H9 (cell line): ENCODE measurements around the gene MEGF8. TPM values are rescaled to one million over a fixed set of nuclear protein-coding genes. Genes with fewer than 3 reads are reported as not detected.

Experiments used
- DNase-seq: peaks from one replicate; pipeline ENCODE4 v3.0.0-alpha.2; 2017
- H2AFZ ChIP-seq: one replicate; pipeline ENCODE4 v1.6.1; 2013; ENCODE audit warnings: mild to moderate bottlenecking, low read length, control low read depth, moderate library complexity
- H2AK5ac ChIP-seq: 2 replicates; pipeline ENCODE4 v1.6.1; 2013; ENCODE audit warnings: low read length, control low read depth, mixed read lengths; ENCODE audit not compliant: insufficient read length
- H2BK120ac ChIP-seq: one replicate; pipeline ENCODE4 v1.6.1; 2013; ENCODE audit warnings: low read depth, mild to moderate bottlenecking, low read length, control low read depth, inconsistent platforms; ENCODE audit not compliant: poor library complexity, severe bottlenecking
- H2BK12ac ChIP-seq: 2 replicates; pipeline ENCODE4 v1.6.1; 2013; ENCODE audit warnings: low read length, control low read depth, mixed read lengths, low read depth; ENCODE audit not compliant: insufficient read length
- H2BK15ac ChIP-seq: 2 replicates; pipeline ENCODE4 v1.6.1; 2013; ENCODE audit warnings: low read depth, low read length, control low read depth
- H2BK20ac ChIP-seq: one replicate; pipeline ENCODE4 v1.6.1; 2013; ENCODE audit warnings: low read depth, mild to moderate bottlenecking, low read length, control low read depth, inconsistent platforms; ENCODE audit not compliant: poor library complexity, severe bottlenecking
- H2BK5ac ChIP-seq: 2 replicates; pipeline ENCODE4 v1.6.1; 2013; ENCODE audit warnings: low read length, control low read depth, mixed read lengths; ENCODE audit not compliant: insufficient read length
- H3K14ac ChIP-seq: 2 replicates; pipeline ENCODE4 v1.6.1; 2013; ENCODE audit warnings: low read length, control low read depth; ENCODE audit not compliant: insufficient read depth
- H3K18ac ChIP-seq: 2 replicates; pipeline ENCODE4 v1.6.1; 2013; ENCODE audit warnings: low read depth, mild to moderate bottlenecking, mixed read lengths, low read length, control low read depth; ENCODE audit not compliant: insufficient read length
- H3K23ac ChIP-seq: 2 replicates; pipeline ENCODE4 v1.6.1; 2013; ENCODE audit warnings: low read length, control low read depth, mixed read lengths, low read depth; ENCODE audit not compliant: insufficient read length
- H3K23me2 ChIP-seq: 2 replicates; pipeline ENCODE4 v1.6.1; 2013; ENCODE audit warnings: low read depth, mild to moderate bottlenecking, mixed read lengths, low read length, control low read depth; ENCODE audit not compliant: insufficient read length, poor library complexity, severe bottlenecking
- H3K27ac ChIP-seq: 2 replicates; pipeline ENCODE4 v1.5.1; 2013; ENCODE audit warnings: low read length, control low read depth, mixed read lengths, low read depth; ENCODE audit not compliant: insufficient read length
- H3K27me3 ChIP-seq: 2 replicates; pipeline ENCODE4 v1.6.1; 2013; ENCODE audit warnings: low read length, control low read depth, inconsistent platforms; ENCODE audit not compliant: insufficient read depth
- H3K4ac ChIP-seq: 2 replicates; pipeline ENCODE4 v1.6.1; 2013; ENCODE audit warnings: low read depth, mild to moderate bottlenecking, control low read depth, inconsistent platforms, low read length, moderate library complexity
- H3K4me1 ChIP-seq: 2 replicates; pipeline ENCODE4 v1.6.1; 2013; ENCODE audit warnings: low read length, control low read depth, inconsistent platforms; ENCODE audit not compliant: insufficient read depth
- H3K4me2 ChIP-seq: 2 replicates; pipeline ENCODE4 v1.6.1; 2013; ENCODE audit warnings: low read length, control low read depth, mixed read lengths; ENCODE audit not compliant: insufficient read length, insufficient read depth
- H3K56ac ChIP-seq: 2 replicates; pipeline ENCODE4 v1.6.1; 2013; ENCODE audit warnings: low read depth, mild to moderate bottlenecking, mixed read lengths, low read length, control low read depth; ENCODE audit not compliant: insufficient read length
- H3K79me1 ChIP-seq: 2 replicates; pipeline ENCODE4 v1.6.1; 2013; ENCODE audit warnings: low read depth, mild to moderate bottlenecking, moderate library complexity, low read length, control low read depth, inconsistent platforms; ENCODE audit not compliant: insufficient read depth, poor library complexity, severe bottlenecking
- H3K79me2 ChIP-seq: 2 replicates; pipeline ENCODE4 v1.6.1; 2013; ENCODE audit warnings: low read length, control low read depth, inconsistent platforms; ENCODE audit not compliant: insufficient read depth
- H3K9ac ChIP-seq: 2 replicates; pipeline ENCODE4 v1.6.1; 2013; ENCODE audit warnings: low read length, control low read depth, mixed read lengths; ENCODE audit not compliant: insufficient read length; ENCODE audit errors: extremely low read depth
- H3K9me3 ChIP-seq: one replicate; pipeline ENCODE4 v1.6.1; 2013; ENCODE audit warnings: low read depth, low read length, inconsistent platforms; ENCODE audit not compliant: control insufficient read depth
- H3T11ph ChIP-seq: one replicate; pipeline ENCODE4 v1.6.1; 2013; ENCODE audit warnings: mild to moderate bottlenecking, low read length, control low read depth, inconsistent platforms
- H4K20me1 ChIP-seq: one replicate; pipeline ENCODE4 v1.6.1; 2013; ENCODE audit not compliant: control insufficient read depth, insufficient read length, insufficient read depth
- H4K5ac ChIP-seq: 2 replicates; pipeline ENCODE4 v1.6.1; 2013; ENCODE audit warnings: low read depth, mild to moderate bottlenecking, mixed read lengths, low read length, control low read depth; ENCODE audit not compliant: insufficient read length
- H4K8ac ChIP-seq: replicated peaks from 2 replicates; pipeline ENCODE4 v1.6.1; 2013; ENCODE audit warnings: low read length, control low read depth, mixed read lengths, low read depth; ENCODE audit not compliant: insufficient read length
- H4K91ac ChIP-seq: 2 replicates; pipeline ENCODE4 v1.6.1; 2013; ENCODE audit warnings: low read depth, mild to moderate bottlenecking, moderate library complexity, mixed read lengths, low read length, control low read depth; ENCODE audit not compliant: insufficient read length
- H3K27ac Mint-ChIP-seq, 3 experiments: 2 replicates in 2 of 3; 3 replicates in 1 of 3; pipeline ENCODE4 v1.8.0; 2020 to 2021; ENCODE audit warnings: mixed read lengths in 3 of 3, mild to moderate bottlenecking in 1 of 3, moderate library complexity in 1 of 3
- H3K27me3 Mint-ChIP-seq: 2 replicates; pipeline ENCODE4 v1.8.0; 2021; ENCODE audit warnings: low read depth, mild to moderate bottlenecking, moderate library complexity, mixed read lengths
- H3K36me3 Mint-ChIP-seq, 3 experiments: 2 replicates in 2 of 3; 3 replicates in 1 of 3; pipeline ENCODE4 v1.8.0; 2020 to 2021; ENCODE audit warnings: low read depth in 3 of 3, mixed read lengths in 3 of 3; ENCODE audit not compliant: insufficient read depth in 1 of 3
- H3K4me1 Mint-ChIP-seq, 2 experiments: 2 replicates each; pipeline ENCODE4 v1.8.0; 2020; ENCODE audit warnings: mixed read lengths in 2 of 2
- H3K4me3 Mint-ChIP-seq, 2 experiments: 2 replicates in 1 of 2; 3 replicates in 1 of 2; pipeline ENCODE4 v1.8.0; 2020 to 2021; ENCODE audit warnings: mild to moderate bottlenecking in 2 of 2, mixed read lengths in 2 of 2, moderate library complexity in 1 of 2
- H3K9me3 Mint-ChIP-seq, 2 experiments: 2 replicates in 1 of 2; 3 replicates in 1 of 2; pipeline ENCODE4 v1.8.0; 2020; ENCODE audit warnings: mild to moderate bottlenecking in 2 of 2, mixed read lengths in 2 of 2, moderate library complexity in 1 of 2
- CTCF ChIP-seq: fragments of 200-600 bp; sonication (generic); conservative IDR thresholded peaks from 3 replicates; pipeline ENCODE4 v1.8.0; 2021; ENCODE audit warnings: antibody characterized with exemption, mild to moderate bottlenecking
- WGBS: extraction: QIAGEN DNeasy Blood & Tissue Kit; methylation state at CpG from one replicate; pipeline ENCODE4 v1.1.7; 2013; ENCODE audit warnings: missing lambda C conversion rate, low lambda C conversion rate, mixed read lengths; ENCODE audit not compliant: insufficient read length; ENCODE audit errors: extremely low coverage; 5-methylcytosine and 5-hydroxymethylcytosine counted together
- total RNA-seq: library from RNA; stranded (reverse); gene quantifications from 2 replicates; pipeline ENCODE4 v1.2.1, GENCODE V29; 2021

The MEGF8 gene
- total RNA-seq, 1 experiment from 2014 or later = 28.4 TPM

GRCh38 chr19:42407085-42407815 is 81.8 kb downstream of the MEGF8 start:
- no peak overlapping the region for H4K8ac ChIP-seq
- H3K56ac ChIP-seq = no peak overlapping the region
- H3K79me2 ChIP-seq = no peaks in the 10 kb centered on the region
- no peak overlapping the region for H4K5ac ChIP-seq
- no peak overlapping the region for H2BK20ac ChIP-seq
- WGBS = no CpG with 5 or more reads among the region's 30 CpGs
- H2BK5ac ChIP-seq = no peak overlapping the region
- no peak overlapping the region for H3K23ac ChIP-seq
- no peak overlapping the region for H2AFZ ChIP-seq
- H2AK5ac ChIP-seq = no peak overlapping the region
- peak overlapping the region in 1 of 3 experiments; percentile 40; a peak in 1 of 7 replicates for H3K27ac Mint-ChIP-seq
- no peak overlapping the region for H4K91ac ChIP-seq
- H3K27ac ChIP-seq = no peak overlapping the region
- H3T11ph ChIP-seq = no peak overlapping the region
- peaks cover 15 to 19% of the 10 kb centered on the region in 2 experiments for H3K4me1 Mint-ChIP-seq
- H3K4me3 Mint-ChIP-seq = no peak overlapping the region; a peak in 1 of 5 replicates
- no peak overlapping the region for H3K18ac ChIP-seq
- H2BK15ac ChIP-seq = no peak overlapping the region
- H3K27me3 ChIP-seq = no peaks in the 10 kb centered on the region; the same call in 1 of the 2 replicates
- H3K4ac ChIP-seq = no peak overlapping the region
- no peak for DNase-seq
- H3K79me1 ChIP-seq = no peaks in the 10 kb centered on the region
- peaks cover 75% of the 10 kb centered on the region for H3K27me3 Mint-ChIP-seq
- H3K9ac ChIP-seq = no peak overlapping the region
- no peak overlapping the region for H3K14ac ChIP-seq
- no peak overlapping the region for H2BK12ac ChIP-seq
- H2BK120ac ChIP-seq = no peak overlapping the region
- peaks cover 4% of the 10 kb centered on the region for H3K23me2 ChIP-seq
- TF ChIP-seq CTCF = no peak
- no peak overlapping the region for H3K4me2 ChIP-seq
- no peaks in the 10 kb centered on the region for H4K20me1 ChIP-seq
- no peaks in the 10 kb centered on the region for H3K4me1 ChIP-seq
- H3K9me3 ChIP-seq = no peaks in the 10 kb centered on the region
- H3K36me3 Mint-ChIP-seq = peaks cover 13 to 34% (median 25%) of the 10 kb centered on the region in 3 experiments
- no peaks in the 10 kb centered on the region; a peak in 1 of 5 replicates for H3K9me3 Mint-ChIP-seq
